Measurements from ENCODE around the gene ETV1.
A peak's percentile ranks its signal among the peaks of the same experiment; 100 is the strongest.

The ETV1 gene

GRCh38 chr7:13989126-13989948 lies at the start of gene ETV1:
ETV1 (minus strand) TSS chr7:13989666; CDS start chr7:13989052, 614 bp downstream.
- Mint-ChIP-seq H3K27me3 (peaks cover 13% of the 10 kb centered on the region), H3K36me3 (ENCODE audit: low read depth) (no peaks in the 10 kb centered on the region), H3K9me3 (no peaks in the 10 kb centered on the region), H3K4me3 (no peak within 1 kb of the TSS), H3K4me1 (ENCODE audit: low read depth) (no peaks in the 10 kb centered on the region), H3K27ac (no peak within 1 kb of the TSS)
- no peak for DNase-seq

GRCh38 chr7:14024406-14024805 lies 34.9 kb upstream of the ETV1 start:
- no peaks in the 10 kb centered on the region for H3K4me1 Mint-ChIP-seq (ENCODE audit: low read depth)
- no peaks in the 10 kb centered on the region for H3K27me3 Mint-ChIP-seq
- no peak overlapping the region for H3K4me3 Mint-ChIP-seq
- H3K36me3 Mint-ChIP-seq (ENCODE audit: low read depth) = no peaks in the 10 kb centered on the region
- H3K9me3 Mint-ChIP-seq = no peaks in the 10 kb centered on the region
- DNase-seq = no peak
- H3K27ac Mint-ChIP-seq = no peak overlapping the region

DNA sequence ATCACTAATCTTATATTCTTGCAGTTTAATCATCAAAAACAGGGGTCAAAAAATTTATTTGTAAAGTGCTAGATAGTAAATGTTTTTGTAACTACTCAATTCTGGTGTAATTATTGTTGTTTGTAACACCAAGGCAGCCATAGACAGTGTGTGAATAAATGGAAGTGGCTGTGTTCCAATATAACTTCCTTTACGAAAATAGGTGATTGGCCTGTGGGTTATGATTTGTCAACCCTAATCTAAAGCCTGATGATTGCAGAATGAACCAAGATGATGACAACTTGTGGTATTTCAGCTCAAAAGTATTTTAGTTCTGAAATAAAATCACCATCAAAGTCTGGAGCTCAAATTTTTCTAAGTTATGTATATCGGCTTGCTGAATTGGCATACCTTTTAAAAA lies 34.4 kb upstream of the ETV1 start:
- H3K36me3 Mint-ChIP-seq (ENCODE audit: low read depth) = no peaks in the 10 kb centered on the region
- H3K4me1 Mint-ChIP-seq (ENCODE audit: low read depth) = no peaks in the 10 kb centered on the region
- DNase-seq = no peak
- H3K27ac Mint-ChIP-seq = no peak overlapping the region
- H3K9me3 Mint-ChIP-seq = no peaks in the 10 kb centered on the region
- no peaks in the 10 kb centered on the region for H3K27me3 Mint-ChIP-seq
- H3K4me3 Mint-ChIP-seq = no peak overlapping the region

GRCh38 chr7:14023342-14023741 lies 33.9 kb upstream of the ETV1 start:
- H3K27me3 Mint-ChIP-seq = no peaks in the 10 kb centered on the region
- H3K4me3 Mint-ChIP-seq = no peak overlapping the region
- no peaks in the 10 kb centered on the region for H3K9me3 Mint-ChIP-seq
- no peaks in the 10 kb centered on the region for H3K36me3 Mint-ChIP-seq (ENCODE audit: low read depth)
- H3K4me1 Mint-ChIP-seq (ENCODE audit: low read depth) = no peaks in the 10 kb centered on the region
- no peak for DNase-seq
- no peak overlapping the region for H3K27ac Mint-ChIP-seq

- DNase-seq = no peak
- H3K4me1 Mint-ChIP-seq (ENCODE audit: low read depth) = no peaks in the 10 kb centered on the region
- H3K4me3 Mint-ChIP-seq = no peak overlapping the region
- H3K27me3 Mint-ChIP-seq = no peaks in the 10 kb centered on the region
- no peaks in the 10 kb centered on the region for H3K9me3 Mint-ChIP-seq
- no peaks in the 10 kb centered on the region for H3K36me3 Mint-ChIP-seq (ENCODE audit: low read depth)
- no peak overlapping the region for H3K27ac Mint-ChIP-seq
Observed at GRCh38 chr7:14021069-14021468, 31.6 kb upstream of the ETV1 start.

- no peaks in the 10 kb centered on the region for H3K4me1 Mint-ChIP-seq (ENCODE audit: low read depth)
- H3K27ac Mint-ChIP-seq = no peak overlapping the region
- no peaks in the 10 kb centered on the region for H3K36me3 Mint-ChIP-seq (ENCODE audit: low read depth)
- H3K4me3 Mint-ChIP-seq = no peak overlapping the region
- no peaks in the 10 kb centered on the region for H3K9me3 Mint-ChIP-seq
- DNase-seq = no peak
- no peaks in the 10 kb centered on the region for H3K27me3 Mint-ChIP-seq
Observed at GRCh38 chr7:14020339-14020900, 31.0 kb upstream of the ETV1 start.

DNA sequence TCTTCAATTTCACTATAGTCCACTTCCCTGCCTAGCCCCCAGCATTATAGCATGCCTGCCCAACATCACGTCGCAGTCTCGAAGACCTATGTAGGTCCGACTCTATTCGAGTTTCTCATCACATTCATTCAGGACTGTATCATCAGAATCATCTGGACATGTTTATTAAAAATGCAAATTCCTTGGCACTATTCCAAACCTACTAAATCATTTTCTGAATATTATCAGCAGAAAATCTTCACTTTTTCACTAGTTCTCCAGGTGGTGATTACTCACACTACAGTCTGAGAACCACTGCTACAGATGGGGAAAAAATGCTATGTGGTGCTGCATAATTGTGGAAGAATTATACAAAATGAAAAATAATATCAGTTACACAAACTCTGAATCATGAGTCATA lies 29.3 kb upstream of the ETV1 start:
- H3K4me3 Mint-ChIP-seq = no peak overlapping the region
- DNase-seq = no peak
- no peaks in the 10 kb centered on the region for H3K9me3 Mint-ChIP-seq
- H3K4me1 Mint-ChIP-seq (ENCODE audit: low read depth) = peaks cover 1% of the 10 kb centered on the region
- H3K27ac Mint-ChIP-seq = no peak overlapping the region
- H3K27me3 Mint-ChIP-seq = no peaks in the 10 kb centered on the region
- H3K36me3 Mint-ChIP-seq (ENCODE audit: low read depth) = no peaks in the 10 kb centered on the region

- H3K4me1 Mint-ChIP-seq (ENCODE audit: low read depth) = peaks cover 4% of the 10 kb centered on the region
- no peaks in the 10 kb centered on the region for H3K27me3 Mint-ChIP-seq
- no peak overlapping the region for H3K4me3 Mint-ChIP-seq
- DNase-seq = no peak
- no peaks in the 10 kb centered on the region for H3K36me3 Mint-ChIP-seq (ENCODE audit: low read depth)
- no peaks in the 10 kb centered on the region for H3K9me3 Mint-ChIP-seq
- no peak overlapping the region for H3K27ac Mint-ChIP-seq
Observed at GRCh38 chr7:14016950-14017349, 27.5 kb upstream of the ETV1 start.

- Mint-ChIP-seq H3K36me3 (ENCODE audit: low read depth) (no peaks in the 10 kb centered on the region), H3K4me1 (ENCODE audit: low read depth) (peaks cover 4% of the 10 kb centered on the region), H3K27ac (no peak overlapping the region), H3K9me3 (no peaks in the 10 kb centered on the region), H3K4me3 (no peak overlapping the region), H3K27me3 (no peaks in the 10 kb centered on the region)
- DNase-seq = no peak
Observed at GRCh38 chr7:14013898-14014297, 24.4 kb upstream of the ETV1 start.

- no peaks in the 10 kb centered on the region for H3K36me3 Mint-ChIP-seq (ENCODE audit: low read depth)
- no peaks in the 10 kb centered on the region for H3K27me3 Mint-ChIP-seq
- no peak for DNase-seq
- peaks cover 4% of the 10 kb centered on the region for H3K4me1 Mint-ChIP-seq (ENCODE audit: low read depth)
- no peak overlapping the region for H3K27ac Mint-ChIP-seq
- H3K9me3 Mint-ChIP-seq = no peaks in the 10 kb centered on the region
- H3K4me3 Mint-ChIP-seq = peak overlapping the region; percentile 6
Observed at GRCh38 chr7:14009453-14010418, 20.3 kb upstream of the ETV1 start.

DNA sequence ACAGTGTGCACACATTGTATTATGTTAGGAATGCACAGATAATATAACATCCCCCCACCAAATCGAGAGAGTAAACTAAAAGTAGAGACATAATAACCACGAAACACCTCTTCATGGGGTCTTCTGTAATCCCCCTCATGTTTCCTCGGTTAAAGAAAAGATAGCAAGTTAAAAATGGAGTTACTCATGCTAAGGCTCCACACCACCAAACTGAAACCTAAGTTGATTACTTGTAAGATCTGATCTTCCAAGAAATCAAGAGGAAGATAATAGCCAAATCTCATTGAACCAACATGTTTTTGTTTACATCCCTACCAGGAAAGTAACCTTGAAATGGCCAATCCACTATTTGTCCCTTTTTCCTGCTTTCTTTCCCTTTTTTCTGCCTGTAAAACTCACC lies 11.7 kb upstream of the ETV1 start:
- Mint-ChIP-seq H3K36me3 (ENCODE audit: low read depth) (no peaks in the 10 kb centered on the region), H3K4me1 (ENCODE audit: low read depth) (no peaks in the 10 kb centered on the region), H3K27me3 (peaks cover 2% of the 10 kb centered on the region), H3K4me3 (no peak overlapping the region), H3K27ac (no peak overlapping the region), H3K9me3 (no peaks in the 10 kb centered on the region)
- no peak for DNase-seq

- Mint-ChIP-seq H3K36me3 (ENCODE audit: low read depth) (no peaks in the 10 kb centered on the region), H3K4me1 (ENCODE audit: low read depth) (no peaks in the 10 kb centered on the region), H3K27me3 (peaks cover 2% of the 10 kb centered on the region), H3K27ac (no peak overlapping the region), H3K4me3 (no peak overlapping the region), H3K9me3 (no peaks in the 10 kb centered on the region)
- DNase-seq = no peak
Observed at GRCh38 chr7:14000247-14000646, 10.8 kb upstream of the ETV1 start.

DNA sequence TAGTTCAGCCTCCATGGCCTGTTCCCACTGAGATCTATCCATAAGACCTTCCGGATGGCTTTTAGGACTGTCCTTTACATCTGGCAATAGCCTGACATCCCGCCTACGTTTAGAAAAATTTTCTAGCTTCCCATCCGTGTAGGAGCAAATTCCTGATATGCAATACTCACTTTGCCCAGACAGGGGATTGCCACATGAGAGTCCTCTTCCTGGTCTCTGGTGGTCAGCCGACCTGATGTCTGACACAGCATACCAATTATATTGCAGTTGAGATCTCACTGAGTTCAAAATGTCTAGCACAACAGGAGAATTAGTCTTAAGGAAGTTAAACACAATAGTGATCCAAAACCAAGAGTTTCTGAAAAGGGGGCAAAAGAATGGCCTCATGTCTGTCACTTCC lies 9.4 kb upstream of the ETV1 start:
- no peak for DNase-seq

GRCh38 chr7:13992596-13992964 lies 3.1 kb upstream of the ETV1 start:
- peaks cover 5% of the 10 kb centered on the region for H3K27me3 Mint-ChIP-seq
- no peaks in the 10 kb centered on the region for H3K4me1 Mint-ChIP-seq (ENCODE audit: low read depth)
- H3K9me3 Mint-ChIP-seq = no peaks in the 10 kb centered on the region
- H3K4me3 Mint-ChIP-seq = no peak overlapping the region
- no peak overlapping the region for H3K27ac Mint-ChIP-seq
- no peaks in the 10 kb centered on the region for H3K36me3 Mint-ChIP-seq (ENCODE audit: low read depth)
- DNase-seq = no peak

More for the DNA sequence above, 9.4 kb upstream of the ETV1 start:
- H3K36me3 Mint-ChIP-seq (ENCODE audit: low read depth) = no peaks in the 10 kb centered on the region
- no peaks in the 10 kb centered on the region for H3K9me3 Mint-ChIP-seq
- no peaks in the 10 kb centered on the region for H3K4me1 Mint-ChIP-seq (ENCODE audit: low read depth)
- H3K4me3 Mint-ChIP-seq = no peak overlapping the region
- H3K27me3 Mint-ChIP-seq = peaks cover 2% of the 10 kb centered on the region
- H3K27ac Mint-ChIP-seq = no peak overlapping the region
